Vagina (tissue), 2 donors: ENCODE measurements around the gene PTPN14.

Source experiments
- POLR2AphosphoS5 ChIP-seq, 2 donors: sonication (generic); formaldehyde crosslinking; IDR thresholded peaks; one replicate each; pipeline ENCODE4 v1.9.0; 2017; ENCODE audit warnings: antibody characterized with exemption in 2 of 2, mild to moderate bottlenecking in 2 of 2, low read depth in 1 of 2; ENCODE audit not compliant: insufficient read depth in 1 of 2
- TF ChIP-seq, protein P1 (sequence below), 3 experiments: fragments of 450-650 bp in 2 of 3; fragments of 200-600 bp in 1 of 3; sonication (generic) in 1 of 3; IDR thresholded peaks; one replicate each; pipeline ENCODE4 v1.5.1; 2017 to 2019; ENCODE audit warnings: antibody characterized with exemption in 3 of 3, mild to moderate bottlenecking in 2 of 3, moderate library complexity in 2 of 3

GRCh38 chr1:214593158-214593557 lies 41.8 kb upstream of the PTPN14 start:
- TF ChIP-seq, protein P1, sequence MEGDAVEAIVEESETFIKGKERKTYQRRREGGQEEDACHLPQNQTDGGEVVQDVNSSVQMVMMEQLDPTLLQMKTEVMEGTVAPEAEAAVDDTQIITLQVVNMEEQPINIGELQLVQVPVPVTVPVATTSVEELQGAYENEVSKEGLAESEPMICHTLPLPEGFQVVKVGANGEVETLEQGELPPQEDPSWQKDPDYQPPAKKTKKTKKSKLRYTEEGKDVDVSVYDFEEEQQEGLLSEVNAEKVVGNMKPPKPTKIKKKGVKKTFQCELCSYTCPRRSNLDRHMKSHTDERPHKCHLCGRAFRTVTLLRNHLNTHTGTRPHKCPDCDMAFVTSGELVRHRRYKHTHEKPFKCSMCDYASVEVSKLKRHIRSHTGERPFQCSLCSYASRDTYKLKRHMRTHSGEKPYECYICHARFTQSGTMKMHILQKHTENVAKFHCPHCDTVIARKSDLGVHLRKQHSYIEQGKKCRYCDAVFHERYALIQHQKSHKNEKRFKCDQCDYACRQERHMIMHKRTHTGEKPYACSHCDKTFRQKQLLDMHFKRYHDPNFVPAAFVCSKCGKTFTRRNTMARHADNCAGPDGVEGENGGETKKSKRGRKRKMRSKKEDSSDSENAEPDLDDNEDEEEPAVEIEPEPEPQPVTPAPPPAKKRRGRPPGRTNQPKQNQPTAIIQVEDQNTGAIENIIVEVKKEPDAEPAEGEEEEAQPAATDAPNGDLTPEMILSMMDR (IDR thresholded peaks at IDR 0.05) = no peak
- no peak for TF ChIP-seq POLR2AphosphoS5 (IDR thresholded peaks at IDR 0.05; ENCODE audit: insufficient read depth in 1 of 2, low read depth in 1 of 2)
